OCI-LY1 (cell line): Measurements from ENCODE around the gene COPS3.

ENCODE experiments used
- H2AFZ ChIP-seq: fragments of 200-600 bp; sonication (generic), shearing (Covaris generic); 2 replicates; pipeline ENCODE4 v1.6.0; 2014; ENCODE audit warnings: antibody characterized with exemption, mild to moderate bottlenecking, low read length
- H3F3A ChIP-seq: fragments of 200-600 bp; sonication (generic), shearing (Covaris generic); 2 replicates; pipeline ENCODE4 v1.6.0; 2014; ENCODE audit warnings: mild to moderate bottlenecking, antibody characterized with exemption, low read length, moderate library complexity; ENCODE audit not compliant: insufficient read depth
- H3K27ac ChIP-seq: fragments of 200-600 bp; sonication (generic); 2 replicates; pipeline ENCODE4 v1.5.1; 2014; ENCODE audit warnings: low read length, mixed run types, mild to moderate bottlenecking, low read depth; ENCODE audit not compliant: poor library complexity, severe bottlenecking
- H3K27me3 ChIP-seq: fragments of 200-600 bp; sonication (generic); 2 replicates; pipeline ENCODE4 v1.6.0; 2014; ENCODE audit warnings: antibody characterized with exemption, mild to moderate bottlenecking, low read length, moderate library complexity; ENCODE audit not compliant: insufficient read depth
- H3K36me3 ChIP-seq: fragments of 200-600 bp; sonication (generic); 2 replicates; pipeline ENCODE4 v1.6.1; 2014; ENCODE audit warnings: mild to moderate bottlenecking, antibody characterized with exemption, low read length, moderate library complexity, mixed read lengths; ENCODE audit not compliant: insufficient read depth
- H3K4me1 ChIP-seq: fragments of 200-600 bp; sonication (generic); 2 replicates; pipeline ENCODE4 v1.5.1; 2014; ENCODE audit warnings: mild to moderate bottlenecking, low read length, moderate library complexity; ENCODE audit not compliant: insufficient read depth, severe bottlenecking
- H3K4me2 ChIP-seq: fragments of 200-600 bp; sonication (generic), shearing (Covaris generic); 2 replicates; pipeline ENCODE4 v1.6.1; 2014; ENCODE audit warnings: low read length
- H3K4me3 ChIP-seq: fragments of 200-600 bp; sonication (generic); 2 replicates; pipeline ENCODE4 v1.5.1; 2014; ENCODE audit warnings: low read length, low read depth, mild to moderate bottlenecking, mixed read lengths; ENCODE audit not compliant: poor library complexity, severe bottlenecking
- H3K79me2 ChIP-seq: fragments of 200-600 bp; shearing (Covaris generic); 2 replicates; pipeline ENCODE4 v1.6.1; 2016; ENCODE audit warnings: mixed run types, low read length, mixed read lengths; ENCODE audit not compliant: insufficient read depth
- H3K9ac ChIP-seq: fragments of 200-600 bp; sonication (generic), shearing (Covaris generic); 2 replicates; pipeline ENCODE4 v1.6.1; 2014; ENCODE audit warnings: mild to moderate bottlenecking, low read length, mixed read lengths
- H3K9me2 ChIP-seq: fragments of 200-600 bp; sonication (generic), shearing (Covaris generic); 2 replicates; pipeline ENCODE4 v1.6.1; 2014; ENCODE audit warnings: low read depth, mild to moderate bottlenecking, low read length, mixed read lengths
- H3K9me3 ChIP-seq: fragments of 200-600 bp; shearing (Covaris generic); 2 replicates; pipeline ENCODE4 v1.6.1; 2014; ENCODE audit warnings: low read length, mixed read lengths
- H4K20me1 ChIP-seq: fragments of 200-600 bp; sonication (generic), shearing (Covaris generic); 2 replicates; pipeline ENCODE4 v1.6.0; 2016; ENCODE audit warnings: mild to moderate bottlenecking, low read length; ENCODE audit not compliant: insufficient read depth
- CTCF ChIP-seq: fragments of 200-600 bp; sonication (generic), shearing (Covaris generic); IDR thresholded peaks from 2 replicates; pipeline ENCODE4 v1.5.1; 2017; ENCODE audit warnings: mild to moderate bottlenecking, antibody characterized with exemption, low read length, moderate library complexity, mixed read lengths
- EZH2 ChIP-seq: fragments of 200-600 bp; sonication (generic), shearing (Covaris generic); IDR thresholded peaks from 2 replicates; pipeline ENCODE4 v1.8.0; 2017; ENCODE audit warnings: borderline replicate concordance, mixed run types, mild to moderate bottlenecking, antibody characterized with exemption, low read length, moderate library complexity, mixed read lengths

COPS3 gene

GRCh38 chr17:17295141-17295540 is 14.1 kb upstream of the COPS3 start:
- Histone ChIP-seq H3K27me3 (no peaks in the 10 kb centered on the region), H3F3A (no peaks in the 10 kb centered on the region), H4K20me1 (no peaks in the 10 kb centered on the region), H3K4me1 (peaks cover under 1% of the 10 kb centered on the region), H2AFZ (no peak overlapping the region), H3K9ac (no peak overlapping the region), H3K27ac (no peak overlapping the region), H3K9me2 (no peaks in the 10 kb centered on the region), H3K9me3 (no peaks in the 10 kb centered on the region), H3K4me2 (no peak overlapping the region), H3K4me3 (no peak overlapping the region), H3K79me2 (no peaks in the 10 kb centered on the region), H3K36me3 (no peaks in the 10 kb centered on the region)
- TF ChIP-seq CTCF (no peak), EZH2 (no peak)

GRCh38 chr17:17289701-17290100 is 8.7 kb upstream of the COPS3 start:
- Histone ChIP-seq H2AFZ (no peak overlapping the region), H3K4me2 (no peak overlapping the region), H3K79me2 (no peaks in the 10 kb centered on the region), H3K9me2 (no peaks in the 10 kb centered on the region), H3K9me3 (no peaks in the 10 kb centered on the region), H3K27ac (no peak overlapping the region), H3K9ac (no peak overlapping the region), H3K36me3 (no peaks in the 10 kb centered on the region), H3K4me3 (no peak overlapping the region), H3K4me1 (peaks cover 3% of the 10 kb centered on the region), H3K27me3 (no peaks in the 10 kb centered on the region), H3F3A (no peaks in the 10 kb centered on the region), H4K20me1 (no peaks in the 10 kb centered on the region)
- TF ChIP-seq CTCF (no peak), EZH2 (no peak)

GRCh38 chr17:17289086-17289485 is 8.0 kb upstream of the COPS3 start:
- Histone ChIP-seq H3F3A (no peaks in the 10 kb centered on the region), H3K4me1 (peaks cover 9% of the 10 kb centered on the region), H3K9me3 (no peaks in the 10 kb centered on the region), H3K4me2 (no peak overlapping the region), H3K9ac (no peak overlapping the region), H3K4me3 (no peak overlapping the region), H3K9me2 (no peaks in the 10 kb centered on the region), H3K36me3 (no peaks in the 10 kb centered on the region), H4K20me1 (no peaks in the 10 kb centered on the region), H3K27ac (no peak overlapping the region), H3K27me3 (no peaks in the 10 kb centered on the region), H3K79me2 (no peaks in the 10 kb centered on the region), H2AFZ (no peak overlapping the region)
- TF ChIP-seq EZH2 (no peak), CTCF (no peak)
